Thyroid gland (tissue), 4 donors: ENCODE results near the gene CTAG1A.

Source experiments
- CTCF ChIP-seq, 6 experiments: fragments of 200-600 bp in 3 of 6; fragments of 450-650 bp in 3 of 6; sonication (generic) in 3 of 6; IDR thresholded peaks; one replicate each; pipeline ENCODE4 v1.5.1; 2016 to 2019; ENCODE audit warnings: antibody characterized with exemption in 6 of 6, mild to moderate bottlenecking in 2 of 6, inconsistent platforms in 1 of 6, moderate library complexity in 1 of 6
- POLR2A ChIP-seq, 2 donors: fragments of 450-650 bp; IDR thresholded peaks; one replicate each; pipeline ENCODE4 v1.6.1; 2017; ENCODE audit warnings: antibody characterized with exemption in 2 of 2, mild to moderate bottlenecking in 2 of 2, moderate library complexity in 1 of 2

- TF ChIP-seq POLR2A (IDR thresholded peaks at IDR 0.05) (no peak), CTCF (IDR thresholded peaks at IDR 0.05) (no peak)
These were observed 12.3 kb downstream of the CTAG1A start for GRCh38 chrX:154597221-154597620.
